Mucosa of stomach (tissue), 1 donor: ENCODE data around the gene CTRB1.
"Not testable (repeated sequence)": the region's sequence is repeated elsewhere in the genome, so short reads cannot be mapped to it uniquely, and the experiment has no call there.

Experiments used
- H3K27me3 ChIP-seq: one replicate; pipeline ENCODE4 v1.7.0; 2013; ENCODE audit warnings: mild to moderate bottlenecking, low read length; ENCODE audit not compliant: control insufficient read depth, insufficient read depth
- H3K36me3 ChIP-seq: one replicate; pipeline ENCODE4 v1.7.0; 2013; ENCODE audit warnings: low read length; ENCODE audit not compliant: control insufficient read depth, insufficient read depth
- H3K4me1 ChIP-seq: one replicate; pipeline ENCODE4 v1.7.0; 2013; ENCODE audit warnings: mild to moderate bottlenecking, low read length; ENCODE audit not compliant: control insufficient read depth, insufficient read depth
- H3K4me3 ChIP-seq: one replicate; pipeline ENCODE4 v1.7.0; 2013; ENCODE audit warnings: low read length
- H3K9ac ChIP-seq: one replicate; pipeline ENCODE4 v1.7.0; 2013; ENCODE audit warnings: mild to moderate bottlenecking, low read length, moderate library complexity
- H3K9me3 ChIP-seq: one replicate; pipeline ENCODE4 v1.7.0; 2013; ENCODE audit warnings: mild to moderate bottlenecking, low read length, moderate library complexity; ENCODE audit not compliant: control insufficient read depth
- donor health status: Pancreatic carcinoma.

The CTRB1 gene

GRCh38 chr16:75205961-75206748, 12.6 kb upstream of the CTRB1 start:
- not testable (repeated sequence) for H3K9ac ChIP-seq, H3K36me3 ChIP-seq, H3K27me3 ChIP-seq, H3K4me1 ChIP-seq, H3K9me3 ChIP-seq, H3K4me3 ChIP-seq

- H3K27me3 ChIP-seq: no peaks in the 10 kb centered on the region
- H3K4me3 ChIP-seq: no peak within 1 kb of the TSS
- no peaks in the 10 kb centered on the region for H3K9me3 ChIP-seq
- H3K9ac ChIP-seq: no peak within 1 kb of the TSS
- H3K36me3 ChIP-seq: no peaks in the 10 kb centered on the region
- no peaks in the 10 kb centered on the region for H3K4me1 ChIP-seq
These were observed 11.9 kb upstream of the CTRB1 start, which contains the start of gene CTRB2 for GRCh38 chr16:75206749-75207451. CTRB2 (minus strand) TSS chr16:75207161; CDS start chr16:75207141, 20 bp downstream.

- no peak overlapping the region for H3K4me3 ChIP-seq
- no peaks in the 10 kb centered on the region for H3K9me3 ChIP-seq
- no peaks in the 10 kb centered on the region for H3K4me1 ChIP-seq
- H3K9ac ChIP-seq: no peak overlapping the region
- no peaks in the 10 kb centered on the region for H3K27me3 ChIP-seq
- H3K36me3 ChIP-seq: no peaks in the 10 kb centered on the region
These were observed 11.0 kb upstream of the CTRB1 start for GRCh38 chr16:75207831-75208230.

- Histone ChIP-seq H3K9me3 (no peaks in the 10 kb centered on the region), H3K4me3 (no peak overlapping the region), H3K27me3 (no peaks in the 10 kb centered on the region), H3K36me3 (no peaks in the 10 kb centered on the region), H3K9ac (no peak overlapping the region), H3K4me1 (no peaks in the 10 kb centered on the region)
These were observed 10.5 kb upstream of the CTRB1 start for GRCh38 chr16:75208242-75208825.

- H3K4me1 ChIP-seq: no peaks in the 10 kb centered on the region
- no peaks in the 10 kb centered on the region for H3K36me3 ChIP-seq
- no peak overlapping the region for H3K9ac ChIP-seq
- H3K9me3 ChIP-seq: no peaks in the 10 kb centered on the region
- no peaks in the 10 kb centered on the region for H3K27me3 ChIP-seq
- no peak overlapping the region for H3K4me3 ChIP-seq
These were observed 9.8 kb upstream of the CTRB1 start for GRCh38 chr16:75208861-75209505.

GRCh38 chr16:75209514-75209913, 9.3 kb upstream of the CTRB1 start:
- H3K4me1 ChIP-seq, H3K27me3 ChIP-seq, H3K4me3 ChIP-seq, H3K9ac ChIP-seq, H3K36me3 ChIP-seq, H3K9me3 ChIP-seq: not testable (repeated sequence)

GRCh38 chr16:75209944-75210343, 8.8 kb upstream of the CTRB1 start:
- H3K9me3 ChIP-seq: no peaks in the 10 kb centered on the region
- no peak overlapping the region for H3K4me3 ChIP-seq
- H3K4me1 ChIP-seq: no peaks in the 10 kb centered on the region
- no peak overlapping the region for H3K9ac ChIP-seq
- H3K36me3 ChIP-seq: no peaks in the 10 kb centered on the region
- no peaks in the 10 kb centered on the region for H3K27me3 ChIP-seq

- H3K27me3 ChIP-seq, H3K9me3 ChIP-seq, H3K4me3 ChIP-seq, H3K36me3 ChIP-seq, H3K4me1 ChIP-seq, H3K9ac ChIP-seq: not testable (repeated sequence)
These were observed 7.5 kb upstream of the CTRB1 start for GRCh38 chr16:75211286-75211685.

- H3K9me3 ChIP-seq: no peaks in the 10 kb centered on the region
- no peak overlapping the region for H3K4me3 ChIP-seq
- no peaks in the 10 kb centered on the region for H3K36me3 ChIP-seq
- H3K4me1 ChIP-seq: no peaks in the 10 kb centered on the region
- no peaks in the 10 kb centered on the region for H3K27me3 ChIP-seq
- H3K9ac ChIP-seq: no peak overlapping the region
These were observed 2.7 kb upstream of the CTRB1 start for GRCh38 chr16:75216127-75216526.

- Histone ChIP-seq H3K4me3 (no peak overlapping the region), H3K4me1 (no peaks in the 10 kb centered on the region), H3K9me3 (no peaks in the 10 kb centered on the region), H3K36me3 (no peaks in the 10 kb centered on the region), H3K27me3 (no peaks in the 10 kb centered on the region), H3K9ac (no peak overlapping the region)
These were observed 2.2 kb upstream of the CTRB1 start for GRCh38 chr16:75216576-75216975.

GRCh38 chr16:75217389-75217851, 1.4 kb upstream of the CTRB1 start:
- no peak overlapping the region for H3K4me3 ChIP-seq
- H3K9ac ChIP-seq: no peak overlapping the region
- H3K9me3 ChIP-seq: no peaks in the 10 kb centered on the region
- no peaks in the 10 kb centered on the region for H3K36me3 ChIP-seq
- no peaks in the 10 kb centered on the region for H3K4me1 ChIP-seq
- H3K27me3 ChIP-seq: no peaks in the 10 kb centered on the region

- Histone ChIP-seq H3K36me3 (no peaks in the 10 kb centered on the region), H3K9me3 (no peaks in the 10 kb centered on the region), H3K4me1 (no peaks in the 10 kb centered on the region), H3K27me3 (no peaks in the 10 kb centered on the region), H3K9ac (no peak overlapping the region), H3K4me3 (no peak overlapping the region)
These were observed 300 bp downstream of the CTRB1 start for GRCh38 chr16:75219088-75219487.
